Bronchial epithelial cell (primary cell): ENCODE results near the gene BICRAL. TPM values are rescaled to one million over a fixed set of nuclear protein-coding genes. Genes with fewer than 3 reads are reported as not detected.

Experiments used
- DNase-seq: peaks from one replicate; pipeline ENCODE4 v3.0.0-alpha.2; 2010; ENCODE audit warnings: low read depth
- FAIRE-seq: peaks from 2 replicates; lab custom pipeline; 2011; peaks lifted over from hg19 to GRCh38; lab: Jason Lieb, UNC
- H3K27me3 ChIP-seq: 2 replicates; pipeline ENCODE4 v1.5.1; 2011; ENCODE audit warnings: low read length; ENCODE audit not compliant: control insufficient read depth, insufficient read depth
- H3K36me3 ChIP-seq: 2 replicates; pipeline ENCODE4 v1.5.1; 2011; ENCODE audit warnings: low read length; ENCODE audit not compliant: control insufficient read depth, insufficient read depth
- H3K4me3 ChIP-seq: 2 replicates; pipeline ENCODE4 v1.5.1; 2011; ENCODE audit warnings: mild to moderate bottlenecking, low read depth, low read length, control low read depth
- total RNA-seq: library from RNA; depleted of rRNA; stranded (reverse); fragments of >200 nt; gene quantifications from 2 replicates; pipeline ENCODE4 v1.2.1, GENCODE V29; 2014
- TF ChIP-seq, protein P1 (sequence below): IDR thresholded peaks from 2 replicates; pipeline ENCODE4 v1.5.1; 2011; ENCODE audit warnings: mild to moderate bottlenecking, moderate library complexity, low read length, control low read depth, inconsistent platforms; ENCODE audit not compliant: insufficient read depth, severe bottlenecking

Gene BICRAL
- total RNA-seq, 1 donor from 2014 or later: 3.9 TPM

- TF ChIP-seq, protein P1, sequence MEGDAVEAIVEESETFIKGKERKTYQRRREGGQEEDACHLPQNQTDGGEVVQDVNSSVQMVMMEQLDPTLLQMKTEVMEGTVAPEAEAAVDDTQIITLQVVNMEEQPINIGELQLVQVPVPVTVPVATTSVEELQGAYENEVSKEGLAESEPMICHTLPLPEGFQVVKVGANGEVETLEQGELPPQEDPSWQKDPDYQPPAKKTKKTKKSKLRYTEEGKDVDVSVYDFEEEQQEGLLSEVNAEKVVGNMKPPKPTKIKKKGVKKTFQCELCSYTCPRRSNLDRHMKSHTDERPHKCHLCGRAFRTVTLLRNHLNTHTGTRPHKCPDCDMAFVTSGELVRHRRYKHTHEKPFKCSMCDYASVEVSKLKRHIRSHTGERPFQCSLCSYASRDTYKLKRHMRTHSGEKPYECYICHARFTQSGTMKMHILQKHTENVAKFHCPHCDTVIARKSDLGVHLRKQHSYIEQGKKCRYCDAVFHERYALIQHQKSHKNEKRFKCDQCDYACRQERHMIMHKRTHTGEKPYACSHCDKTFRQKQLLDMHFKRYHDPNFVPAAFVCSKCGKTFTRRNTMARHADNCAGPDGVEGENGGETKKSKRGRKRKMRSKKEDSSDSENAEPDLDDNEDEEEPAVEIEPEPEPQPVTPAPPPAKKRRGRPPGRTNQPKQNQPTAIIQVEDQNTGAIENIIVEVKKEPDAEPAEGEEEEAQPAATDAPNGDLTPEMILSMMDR: no peak
- Histone ChIP-seq H3K27me3 (no peaks in the 10 kb centered on the region), H3K4me3 (peak overlapping the region; percentile 93), H3K36me3 (no peaks in the 10 kb centered on the region)
- FAIRE-seq: no peak
- no peak for DNase-seq
These were observed 3.1 kb downstream of the BICRAL start for GRCh38 chr6:42784717-42785498.

DNA sequence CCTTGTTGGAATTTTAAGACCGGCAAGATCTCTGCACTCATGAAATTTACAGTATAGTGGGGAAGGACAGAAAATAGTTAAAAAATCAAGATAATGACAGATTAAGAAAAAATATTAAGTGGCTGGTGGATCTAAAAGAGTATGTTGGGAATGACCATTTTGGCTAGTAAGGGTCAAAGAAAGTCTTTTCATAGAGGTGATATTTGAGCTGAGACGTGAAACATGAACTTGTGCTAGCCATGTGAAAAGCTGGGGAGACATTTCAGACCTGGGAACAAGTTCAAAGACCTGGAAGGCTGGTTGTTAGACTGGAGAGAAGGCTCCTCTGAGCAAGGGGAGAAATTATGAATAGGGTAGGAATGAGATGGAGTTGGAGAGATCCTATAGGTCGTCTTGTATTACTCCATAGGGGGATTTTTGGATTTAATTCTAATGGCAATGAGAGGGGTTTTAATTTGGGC, 4.7 kb downstream of the BICRAL start:
- Histone ChIP-seq H3K27me3 (no peaks in the 10 kb centered on the region), H3K36me3 (no peaks in the 10 kb centered on the region), H3K4me3 (no peak overlapping the region)
- DNase-seq (no peak), FAIRE-seq (no peak)
- TF ChIP-seq, protein P1: no peak

GRCh38 chr6:42787063-42787472, 5.2 kb downstream of the BICRAL start:
- FAIRE-seq (no peak), DNase-seq (no peak)
- Histone ChIP-seq H3K4me3 (no peak overlapping the region), H3K36me3 (no peaks in the 10 kb centered on the region), H3K27me3 (no peaks in the 10 kb centered on the region)
- TF ChIP-seq, protein P1: no peak

DNA sequence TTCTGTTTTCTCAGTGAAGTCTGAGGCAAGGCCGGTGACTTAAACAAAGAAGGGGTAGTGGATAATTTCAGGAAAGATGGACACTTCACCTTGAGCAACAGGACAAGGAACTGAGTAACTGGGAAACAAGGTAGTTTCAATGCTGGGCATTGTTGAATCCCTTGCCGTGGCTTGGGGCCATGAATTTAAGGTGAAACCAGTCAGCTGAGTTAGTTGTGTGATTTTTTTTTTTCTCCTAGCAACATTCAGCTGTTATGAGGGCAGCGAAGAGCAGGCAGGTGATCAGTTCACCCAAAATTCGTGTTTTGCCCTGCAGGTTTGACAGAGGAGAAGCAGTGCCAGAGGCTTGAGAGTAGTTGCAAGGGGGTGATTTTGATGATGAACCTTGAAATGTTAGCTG, 6.8 kb downstream of the BICRAL start:
- H3K4me3 ChIP-seq: no peak overlapping the region
- no peak for DNase-seq
- FAIRE-seq: no peak
- TF ChIP-seq, protein P1: no peak
- H3K36me3 ChIP-seq: no peaks in the 10 kb centered on the region
- no peaks in the 10 kb centered on the region for H3K27me3 ChIP-seq

GRCh38 chr6:42790549-42791181, 8.8 kb downstream of the BICRAL start:
- FAIRE-seq: no peak
- DNase-seq: no peak
- Histone ChIP-seq H3K27me3 (no peaks in the 10 kb centered on the region), H3K36me3 (no peaks in the 10 kb centered on the region), H3K4me3 (no peak overlapping the region)
- TF ChIP-seq, protein P1: no peak
